Smooth muscle cell (in vitro differentiated cells): ENCODE data around the gene DECR2. TPM values are rescaled to one million over a fixed set of nuclear protein-coding genes. Genes with fewer than 3 reads are reported as not detected.
A peak's percentile ranks its signal among the peaks of the same experiment; 100 is the strongest.

ENCODE experiments used
- DNase-seq: peaks from one replicate; lab custom pipeline; 2025; ENCODE audit not compliant: unreplicated experiment; lab: John Stamatoyannopoulos, UW
- H2AFZ ChIP-seq: fragments of 200-600 bp; sonication (generic); 2 replicates; pipeline ENCODE4 v1.6.0; 2016; ENCODE audit warnings: antibody characterized with exemption, low read depth, mild to moderate bottlenecking
- H3F3A ChIP-seq: fragments of 200-600 bp; sonication (generic); 2 replicates; pipeline ENCODE4 v1.6.0; 2017; ENCODE audit warnings: antibody characterized with exemption, low read depth
- H3K27ac ChIP-seq: fragments of 200-600 bp; sonication (generic); 2 replicates; pipeline ENCODE4 v1.5.1; 2016; ENCODE audit warnings: low read depth, mild to moderate bottlenecking
- H3K27me3 ChIP-seq: fragments of 200-600 bp; sonication (generic); 2 replicates; pipeline ENCODE4 v1.6.1; 2016; ENCODE audit warnings: low read depth, mild to moderate bottlenecking
- H3K36me3 ChIP-seq: fragments of 200-600 bp; sonication (generic); 2 replicates; pipeline ENCODE4 v1.5.1; 2016; ENCODE audit warnings: low read depth
- H3K4me1 ChIP-seq: fragments of 200-600 bp; sonication (generic); 2 replicates; pipeline ENCODE4 v1.5.1; 2016; ENCODE audit warnings: low read depth
- H3K4me2 ChIP-seq: fragments of 200-600 bp; sonication (generic); 2 replicates; pipeline ENCODE4 v1.6.0; 2016; ENCODE audit warnings: mild to moderate bottlenecking
- H3K4me3 ChIP-seq: fragments of 200-600 bp; sonication (generic); 2 replicates; pipeline ENCODE4 v1.5.1; 2016; ENCODE audit warnings: mild to moderate bottlenecking
- H3K79me2 ChIP-seq: fragments of 200-600 bp; sonication (generic); 2 replicates; pipeline ENCODE4 v1.6.0; 2016; ENCODE audit warnings: low read depth, mild to moderate bottlenecking
- H3K9ac ChIP-seq: fragments of 200-600 bp; sonication (generic); 2 replicates; pipeline ENCODE4 v1.6.0; 2016; ENCODE audit warnings: low read depth
- H3K9me3 ChIP-seq: fragments of 200-600 bp; sonication (generic); replicated peaks from 2 replicates; pipeline ENCODE4 v1.5.1; 2016; ENCODE audit warnings: low read depth
- H4K20me1 ChIP-seq: fragments of 200-600 bp; sonication (generic); 2 replicates; pipeline ENCODE4 v1.6.0; 2016; ENCODE audit warnings: low read depth
- WGBS: methylation state at CpG from one replicate; pipeline ENCODE4 v1.1.7; 2016; ENCODE audit warnings: low lambda C conversion rate; 5-methylcytosine and 5-hydroxymethylcytosine counted together
- polyA plus RNA-seq: library from polyadenylated mRNA; unstranded; fragments of >200 nt; fragmentation: Nextera tagmentation; extraction: Ambion mirVana; gene quantifications from 2 replicates; pipeline ENCODE4 v1.2.1, GENCODE V29; 2016
- total RNA-seq: library from RNA; depleted of rRNA; stranded (reverse); fragments of >200 nt; gene quantifications from 2 replicates; pipeline ENCODE4 v1.2.3, GENCODE V29; 2014
- TF ChIP-seq, protein P1 (sequence below): fragments of 200-600 bp; sonication (generic); IDR thresholded peaks from 2 replicates; pipeline ENCODE4 v1.5.1; 2017; ENCODE audit warnings: borderline replicate concordance, mild to moderate bottlenecking, antibody characterized with exemption; ENCODE audit not compliant: insufficient read depth, poor library complexity, severe bottlenecking

DECR2 gene
- total and polyA plus RNA-seq, 2 experiments from 2014 or later, result 15.4 to 18.2 TPM

DNA sequence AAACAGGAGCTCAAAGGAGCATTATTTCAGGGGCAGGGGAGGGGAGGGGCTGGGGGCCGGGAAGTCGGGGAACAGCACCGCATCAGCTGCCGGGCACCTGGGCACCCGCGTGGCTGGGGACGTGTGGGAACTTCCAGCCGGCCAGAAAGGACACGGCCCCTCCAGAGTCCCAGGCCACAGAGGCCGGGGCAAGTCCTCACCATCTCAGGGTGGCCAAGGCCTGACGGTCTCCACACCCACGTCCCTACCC is 21.0 kb upstream of the DECR2 start:
- DNase-seq, result no peak
- H2AFZ ChIP-seq, result peak overlapping the region; percentile 73
- H3K27me3 ChIP-seq, result no peaks in the 10 kb centered on the region

DNA sequence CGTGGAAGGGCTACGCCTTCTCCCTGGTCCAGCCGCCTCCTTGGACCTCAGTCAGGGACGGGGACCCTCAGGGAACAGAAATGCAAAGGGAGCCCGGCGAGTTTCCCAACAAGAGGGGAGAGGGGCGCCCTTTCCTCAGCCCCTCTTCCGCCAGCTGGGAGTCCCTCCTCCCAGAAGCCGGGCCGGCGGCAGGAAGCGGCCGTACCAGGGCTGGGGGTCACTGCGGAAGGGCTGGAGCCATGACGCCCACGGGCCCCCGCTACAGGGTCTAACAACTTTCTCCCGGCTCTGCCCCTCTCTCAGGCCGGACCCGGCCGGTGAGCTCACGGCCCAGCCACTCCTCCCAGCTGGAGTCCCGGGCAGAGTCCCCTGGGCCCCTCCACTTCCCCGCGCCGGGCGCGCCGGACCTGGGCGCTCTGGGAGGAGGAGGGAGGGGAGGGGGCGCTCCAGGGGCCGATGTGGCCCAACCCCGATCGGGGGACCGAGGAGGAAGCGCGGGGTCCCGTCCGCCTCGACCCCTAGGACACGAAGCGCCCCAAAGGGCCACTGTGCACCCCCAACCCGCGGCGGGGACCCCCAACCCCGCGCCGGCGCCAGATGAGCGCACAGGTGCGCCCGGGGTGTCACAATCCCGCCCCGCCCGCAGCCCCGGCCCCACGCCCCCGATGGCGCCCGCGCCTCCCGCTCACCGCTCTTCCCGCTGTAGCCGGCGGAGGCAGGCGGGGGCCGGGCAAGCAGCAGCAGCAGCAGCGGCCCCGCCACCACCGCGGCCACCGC is 20.5 kb upstream of the DECR2 start:
- Histone ChIP-seq H2AFZ (peak overlapping the region; percentile 73), H3K9ac (peak overlapping the region; percentile 69), H3K27me3 (no peaks in the 10 kb centered on the region), H3K4me3 (peak overlapping the region; percentile 92), H3K4me1 (peaks cover 12% of the 10 kb centered on the region), H3F3A (peaks cover 5% of the 10 kb centered on the region), H3K27ac (peak overlapping the region; percentile 6), H3K9me3 (no peaks in the 10 kb centered on the region), H3K36me3 (no peaks in the 10 kb centered on the region), H3K79me2 (peaks cover 30% of the 10 kb centered on the region), H4K20me1 (peaks cover 25% of the 10 kb centered on the region), H3K4me2 (peak overlapping the region; percentile 100)
- TF ChIP-seq, protein P1, sequence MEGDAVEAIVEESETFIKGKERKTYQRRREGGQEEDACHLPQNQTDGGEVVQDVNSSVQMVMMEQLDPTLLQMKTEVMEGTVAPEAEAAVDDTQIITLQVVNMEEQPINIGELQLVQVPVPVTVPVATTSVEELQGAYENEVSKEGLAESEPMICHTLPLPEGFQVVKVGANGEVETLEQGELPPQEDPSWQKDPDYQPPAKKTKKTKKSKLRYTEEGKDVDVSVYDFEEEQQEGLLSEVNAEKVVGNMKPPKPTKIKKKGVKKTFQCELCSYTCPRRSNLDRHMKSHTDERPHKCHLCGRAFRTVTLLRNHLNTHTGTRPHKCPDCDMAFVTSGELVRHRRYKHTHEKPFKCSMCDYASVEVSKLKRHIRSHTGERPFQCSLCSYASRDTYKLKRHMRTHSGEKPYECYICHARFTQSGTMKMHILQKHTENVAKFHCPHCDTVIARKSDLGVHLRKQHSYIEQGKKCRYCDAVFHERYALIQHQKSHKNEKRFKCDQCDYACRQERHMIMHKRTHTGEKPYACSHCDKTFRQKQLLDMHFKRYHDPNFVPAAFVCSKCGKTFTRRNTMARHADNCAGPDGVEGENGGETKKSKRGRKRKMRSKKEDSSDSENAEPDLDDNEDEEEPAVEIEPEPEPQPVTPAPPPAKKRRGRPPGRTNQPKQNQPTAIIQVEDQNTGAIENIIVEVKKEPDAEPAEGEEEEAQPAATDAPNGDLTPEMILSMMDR, result peak; percentile 2
- DNase-seq, result no peak
- 1% methylated on average over 32 of the region's 73 CpGs for WGBS

More for the DNA sequence above, 21.0 kb upstream of the DECR2 start:
- H3K9ac ChIP-seq, result peak overlapping the region; percentile 69
- peak overlapping the region; percentile 100 for H3K4me2 ChIP-seq
- H3F3A ChIP-seq, result peaks cover under 1% of the 10 kb centered on the region
- no peaks in the 10 kb centered on the region for H3K9me3 ChIP-seq
- no peaks in the 10 kb centered on the region for H3K36me3 ChIP-seq
- peaks cover 30% of the 10 kb centered on the region for H3K79me2 ChIP-seq
- TF ChIP-seq, protein P1, result no peak
- H3K27ac ChIP-seq, result peak overlapping the region; percentile 6
- H3K4me1 ChIP-seq, result peaks cover 12% of the 10 kb centered on the region
- peak overlapping the region; percentile 92 for H3K4me3 ChIP-seq
- peaks cover 25% of the 10 kb centered on the region for H4K20me1 ChIP-seq
- 0% methylated on average over 4 of the region's 12 CpGs for WGBS

DNA sequence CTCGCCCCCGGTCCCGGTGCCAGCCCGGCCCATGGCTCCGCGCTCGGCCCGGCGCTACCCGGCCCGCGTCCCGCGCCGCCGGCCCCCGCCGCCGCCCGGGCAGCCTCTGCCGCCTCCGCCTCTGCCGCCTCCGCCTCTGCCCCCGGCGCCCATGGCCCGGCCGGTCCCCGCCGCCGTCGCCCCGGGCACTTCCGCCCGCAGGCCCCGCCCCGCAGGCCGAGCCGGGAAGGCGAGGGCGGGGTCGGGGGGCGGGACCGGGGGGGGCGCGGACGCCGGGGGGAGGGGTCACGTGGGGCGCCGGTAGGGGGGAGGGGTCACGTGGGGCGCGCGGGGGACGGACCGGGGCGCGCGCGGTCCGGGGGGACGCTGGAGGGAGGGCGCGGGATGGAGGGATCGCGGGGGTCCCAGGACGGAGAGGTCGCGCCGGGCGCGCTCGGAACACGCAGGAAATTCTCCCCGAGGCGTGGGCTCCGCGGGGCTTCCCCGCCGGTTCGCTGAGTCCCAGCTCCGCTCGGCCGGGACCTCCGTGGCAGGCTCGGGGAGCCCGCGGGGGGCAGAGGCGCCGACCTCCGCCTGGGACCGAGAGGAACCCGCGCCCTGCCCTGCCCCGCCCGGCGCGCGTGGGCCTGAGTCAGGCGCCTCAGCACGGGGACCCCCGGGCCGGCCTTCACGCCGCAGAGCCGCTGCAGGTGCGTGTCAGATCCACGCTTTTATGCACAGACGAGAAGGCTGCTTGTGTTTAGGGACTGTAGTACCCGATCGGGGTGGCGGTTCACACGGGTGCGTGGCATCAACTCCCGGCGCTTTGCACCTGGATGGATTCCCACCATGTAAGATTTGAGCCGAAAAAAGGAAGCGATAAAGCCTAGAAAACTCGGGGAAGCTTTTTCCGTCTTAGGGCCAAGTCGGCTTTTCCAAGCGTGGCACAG is 19.6 kb upstream of the DECR2 start, which contains the start of gene PGAP6:
PGAP6 (minus strand) TSS at position 190 of the 929 bp plus-strand sequence; CDS start at position 33, 157 bp downstream.
- peak; percentile 36 for DNase-seq
- peaks cover 30% of the 10 kb centered on the region for H3K79me2 ChIP-seq
- 2% methylated on average over 36 of the region's 123 CpGs for WGBS
- peaks cover 12% of the 10 kb centered on the region for H3K4me1 ChIP-seq
- TF ChIP-seq, protein P1, result no peak
- H3K9ac ChIP-seq, result peak within 1 kb of the TSS; percentile 73
- H3K9me3 ChIP-seq, result no peaks in the 10 kb centered on the region
- H3K36me3 ChIP-seq, result no peaks in the 10 kb centered on the region
- peaks cover 25% of the 10 kb centered on the region for H4K20me1 ChIP-seq
- peaks cover 6% of the 10 kb centered on the region for H3F3A ChIP-seq
- peak within 1 kb of the TSS; percentile 6 for H3K27ac ChIP-seq
- no peaks in the 10 kb centered on the region for H3K27me3 ChIP-seq
- peak within 1 kb of the TSS; percentile 100 for H3K4me2 ChIP-seq
- peak within 1 kb of the TSS; percentile 92 for H3K4me3 ChIP-seq
- peak within 1 kb of the TSS; percentile 90 for H2AFZ ChIP-seq
